NCI-H2081 treated with DMSO at 0.1 percent for 48 hours (cell line): ENCODE results near the gene ADK.
A peak's percentile ranks its signal among the peaks of the same experiment; 100 is the strongest.
"Not testable (repeated sequence)": the region's sequence is repeated elsewhere in the genome, so short reads cannot be mapped to it uniquely, and the experiment has no call there.

Experiments used
- DNase-seq: peaks from one replicate; lab custom pipeline; 2025; lab: John Stamatoyannopoulos, UW

ADK gene

GRCh38 chr10:74353021-74353420 lies 202.0 kb downstream of the ADK start:
- not testable (repeated sequence) for DNase-seq

GRCh38 chr10:74361678-74362077 lies 210.7 kb downstream of the ADK start:
- no peak for DNase-seq

- DNase-seq: no peak
Observed at GRCh38 chr10:74363727-74364126, 212.7 kb downstream of the ADK start.

- DNase-seq: no peak
Observed at GRCh38 chr10:74365109-74365508, 214.1 kb downstream of the ADK start.

GRCh38 chr10:74371696-74372095 lies 220.7 kb downstream of the ADK start:
- no peak for DNase-seq

- no peak for DNase-seq
Observed at GRCh38 chr10:74373059-74373458, 222.0 kb downstream of the ADK start.

- DNase-seq: no peak
Observed at GRCh38 chr10:74377476-74377875, 226.5 kb downstream of the ADK start.

- DNase-seq: no peak
Observed at GRCh38 chr10:74379474-74379873, 228.5 kb downstream of the ADK start.

- no peak for DNase-seq
Observed at GRCh38 chr10:74380795-74381194, 229.8 kb downstream of the ADK start.

GRCh38 chr10:74381291-74381853 lies 230.4 kb downstream of the ADK start:
- no peak for DNase-seq

- DNase-seq: no peak
Observed at GRCh38 chr10:74382663-74383062, 231.6 kb downstream of the ADK start.

GRCh38 chr10:74383642-74384041 lies 232.6 kb downstream of the ADK start:
- DNase-seq: no peak

- DNase-seq: no peak
Observed at GRCh38 chr10:74384615-74385183, 233.7 kb downstream of the ADK start.

GRCh38 chr10:74388801-74389200 lies 237.8 kb downstream of the ADK start:
- DNase-seq: no peak

- no peak for DNase-seq
Observed at GRCh38 chr10:74391786-74392185, 240.8 kb downstream of the ADK start.

GRCh38 chr10:74394416-74394969 lies 243.5 kb downstream of the ADK start:
- no peak for DNase-seq

- no peak for DNase-seq
Observed at GRCh38 chr10:74400186-74400585, 249.2 kb downstream of the ADK start.

GRCh38 chr10:74406006-74406405 lies 255.0 kb downstream of the ADK start:
- no peak for DNase-seq

- DNase-seq: no peak
Observed at GRCh38 chr10:74415146-74415839, 264.3 kb downstream of the ADK start.

GRCh38 chr10:74417397-74417796 lies 266.4 kb downstream of the ADK start:
- no peak for DNase-seq

GRCh38 chr10:74418285-74418872 lies 267.4 kb downstream of the ADK start:
- DNase-seq: peak; percentile 97

- no peak for DNase-seq
Observed at GRCh38 chr10:74419491-74419951, 268.5 kb downstream of the ADK start.

- DNase-seq: peak; percentile 3
Observed at GRCh38 chr10:74419958-74420375, 268.9 kb downstream of the ADK start.
